K562 (cell line): ENCODE data around the gene PA2G4. TPM values are rescaled to one million over a fixed set of nuclear protein-coding genes. Genes with fewer than 3 reads are reported as not detected.
A peak's percentile ranks its signal among the peaks of the same experiment; 100 is the strongest.

Experiments used
- ATAC-seq: fragments of 200-7000 bp; cut with Tn5 transposase; 3 replicates; pipeline ENCODE4 v1.9.1; 2020; ENCODE audit warnings: moderate library complexity
- BruUV-seq: library from RNA; stranded (reverse); fragments of 400-500 nt; replicated peaks from 2 replicates; lab custom pipeline; 2021; lab: Mats Ljungman, UMichigan
- CTCF ChIA-PET: fragments of 300-600 bp; formaldehyde crosslinking; extraction: SDS; loops from one replicate; lab custom pipeline; 2021; ENCODE audit warnings: low intra/inter-chr PET ratio; lab: Yijun Ruan, JAX
- POLR2A ChIA-PET: fragments of 300-600, 350-650 bp; sonication (Branson Sonifier 250); formaldehyde crosslinking; extraction: SDS; loops from one replicate; lab custom pipeline; 2021; ENCODE audit warnings: antibody characterized with exemption, inconsistent platforms; lab: Yijun Ruan, JAX
- DNase-seq, 4 experiments: peaks; one replicate each; pipeline versions ENCODE4 v3.0.0 to v3.0.0-alpha.2; 2011 to 2018; ENCODE audit warnings: low spot score in 3 of 4, mixed read lengths in 3 of 4; ENCODE audit errors: extremely low read depth in 1 of 4
- FAIRE-seq: peaks from 2 replicates; lab custom pipeline; 2011; peaks lifted over from hg19 to GRCh38; lab: Jason Lieb, UNC
- H2AFZ ChIP-seq: 2 replicates; pipeline ENCODE4 v1.6.0; 2011; ENCODE audit warnings: low read depth, low read length, control low read depth, inconsistent platforms
- H3K27ac ChIP-seq: fragments of 200-600 bp; 3 replicates; pipeline ENCODE4 v1.8.0; 2011; ENCODE audit warnings: low read depth, mild to moderate bottlenecking, control low read depth, inconsistent platforms, low read length, moderate library complexity, mixed read lengths; ENCODE audit errors: extremely low read depth
- H3K27me3 ChIP-seq, 2 experiments: fragments of 300-600 bp in 1 of 2; 2 replicates in 1 of 2; 3 replicates in 1 of 2; pipeline versions ENCODE4 v1.6.0 to v1.8.0; 2011; ENCODE audit warnings: inconsistent platforms in 2 of 2, low read length in 2 of 2, mild to moderate bottlenecking in 1 of 2, mixed read lengths in 1 of 2, moderate library complexity in 1 of 2; ENCODE audit not compliant: control insufficient read depth in 2 of 2, insufficient read depth in 2 of 2
- H3K36me3 ChIP-seq: fragments of 300-600 bp; 3 replicates; pipeline ENCODE4 v1.8.0; 2011; ENCODE audit warnings: mild to moderate bottlenecking, low read length, inconsistent platforms; ENCODE audit not compliant: control insufficient read depth, insufficient read depth
- H3K4me1 ChIP-seq, 2 experiments: fragments of 200-600 bp in 1 of 2; replicated peaks in 1 of 2; 2 replicates in 1 of 2; 3 replicates in 1 of 2; pipeline versions ENCODE4 v1.5.1 to v1.8.0; 2011; ENCODE audit warnings: inconsistent platforms in 2 of 2, low read length in 2 of 2, mild to moderate bottlenecking in 1 of 2, mixed read lengths in 1 of 2, moderate library complexity in 1 of 2; ENCODE audit not compliant: control insufficient read depth in 2 of 2, insufficient read depth in 2 of 2
- H3K4me2 ChIP-seq: 2 replicates; pipeline ENCODE4 v1.6.1; 2011; ENCODE audit warnings: low read length, control low read depth, inconsistent platforms, mixed read lengths; ENCODE audit not compliant: insufficient read depth
- H3K4me3 ChIP-seq: fragments of 200-600 bp; sonication (generic), shearing (Covaris generic); 2 replicates; pipeline ENCODE4 v1.5.1; 2016; ENCODE audit warnings: control low read depth, inconsistent platforms
- H3K79me2 ChIP-seq: fragments of 200-600 bp; 3 replicates; pipeline ENCODE4 v1.8.0; 2011; ENCODE audit warnings: low read length, inconsistent platforms; ENCODE audit not compliant: control insufficient read depth, insufficient read depth
- H3K9ac ChIP-seq, 2 experiments: 2 replicates each; pipeline versions ENCODE4 v1.6.0 to v1.6.1; 2011; ENCODE audit warnings: low read depth in 2 of 2, low read length in 2 of 2, control low read depth in 1 of 2, inconsistent platforms in 1 of 2, mild to moderate bottlenecking in 1 of 2, mixed read lengths in 1 of 2; ENCODE audit not compliant: insufficient read depth in 1 of 2
- H3K9me1 ChIP-seq: one replicate; pipeline ENCODE4 v1.6.0; 2011; ENCODE audit warnings: inconsistent platforms, mild to moderate bottlenecking, low read length, moderate library complexity; ENCODE audit not compliant: control insufficient read depth, insufficient read depth
- H3K9me3 ChIP-seq: replicated peaks from 2 replicates; pipeline ENCODE4 v1.5.1; 2011; ENCODE audit warnings: low read depth, low read length, inconsistent platforms; ENCODE audit not compliant: control insufficient read depth, insufficient read depth
- H4K20me1 ChIP-seq: replicated peaks from 2 replicates; pipeline ENCODE4 v1.6.1; 2011; ENCODE audit warnings: low read length, inconsistent platforms, mixed read lengths; ENCODE audit not compliant: control insufficient read depth, insufficient read depth
- ELK3 ChIP-seq: fragments of 450-650 bp; formaldehyde crosslinking; IDR thresholded peaks from 2 replicates; pipeline ENCODE4 v1.4.0; 2020; ENCODE audit warnings: mild to moderate bottlenecking
- FOXP4 ChIP-seq: sonication (generic); formaldehyde crosslinking; IDR thresholded peaks from 2 replicates; pipeline ENCODE4 v1.8.0; 2022; ENCODE audit warnings: mild to moderate bottlenecking, missing genetic modification reagents, borderline replicate concordance
- JUN ChIP-seq, 2 experiments: sonication (generic) in 1 of 2; formaldehyde crosslinking in 1 of 2; IDR thresholded peaks; 2 replicates each; pipeline versions ENCODE4 v1.6.1 to v1.8.0; 2012 to 2022; ENCODE audit warnings: borderline replicate concordance in 2 of 2, mild to moderate bottlenecking in 2 of 2, improper control_type of control experiment in 1 of 2, low read depth in 1 of 2, low read length in 1 of 2, missing genetic modification reagents in 1 of 2
- NR2C2 ChIP-seq, 2 experiments: fragments of 200-800 bp in 1 of 2; sonication (Bioruptor generic) in 1 of 2; sonication (generic) in 1 of 2; formaldehyde crosslinking in 1 of 2; IDR thresholded peaks; 2 replicates each; pipeline versions ENCODE4 v1.6.1 to v1.8.0; 2016 to 2022; ENCODE audit warnings: mild to moderate bottlenecking in 1 of 2, missing compliant biosample characterization in 1 of 2, missing genetic modification characterization in 1 of 2, missing genetic modification reagents in 1 of 2
- NR2F6 ChIP-seq: fragments of 450-650 bp; formaldehyde crosslinking; IDR thresholded peaks from 2 replicates; pipeline ENCODE4 v1.4.0; 2020; ENCODE audit warnings: mild to moderate bottlenecking
- POLR2AphosphoS2 ChIP-seq: IDR thresholded peaks from 2 replicates; pipeline ENCODE4 v1.6.1; 2012; ENCODE audit warnings: low read length, improper control_type of control experiment
- RBBP5 ChIP-seq: fragments of 200-600 bp; sonication (generic); IDR thresholded peaks from 2 replicates; pipeline ENCODE4 v1.6.1; 2012; ENCODE audit warnings: borderline replicate concordance, mild to moderate bottlenecking, low read length, control low read depth, inconsistent platforms; ENCODE audit not compliant: insufficient read depth, poor library complexity, severe bottlenecking
- SIX5 ChIP-seq, 2 experiments: IDR thresholded peaks; 2 replicates each; pipeline ENCODE4 v1.6.1; 2011; ENCODE audit warnings: low read length in 2 of 2, borderline replicate concordance in 1 of 2, low read depth in 1 of 2, mild to moderate bottlenecking in 1 of 2, moderate library complexity in 1 of 2; ENCODE audit not compliant: insufficient read depth in 1 of 2
- SP1 ChIP-seq: sonication (generic); formaldehyde crosslinking; IDR thresholded peaks from 2 replicates; pipeline ENCODE4 v1.8.1; 2022; ENCODE audit warnings: mild to moderate bottlenecking, missing genetic modification reagents
- VEZF1 ChIP-seq: fragments of 200-800 bp; sonication (Bioruptor generic); IDR thresholded peaks from 2 replicates; pipeline ENCODE4 v1.6.1; 2017; ENCODE audit warnings: missing genetic modification characterization, missing compliant biosample characterization
- ZFX ChIP-seq: sonication (generic); formaldehyde crosslinking; IDR thresholded peaks from 2 replicates; pipeline ENCODE4 v1.8.0; 2022; ENCODE audit warnings: mild to moderate bottlenecking, missing genetic modification reagents, moderate library complexity
- ZNF140 ChIP-seq: fragments of 250-450 bp; sonication (Bioruptor Pico); IDR thresholded peaks from 2 replicates; pipeline ENCODE4 v1.8.0; 2021; ENCODE audit warnings: moderate library complexity, mild to moderate bottlenecking, inconsistent platforms
- ZNF75A ChIP-seq: fragments of 450-650 bp; formaldehyde crosslinking; IDR thresholded peaks from 2 replicates; pipeline ENCODE4 v1.4.0; 2020; ENCODE audit warnings: mild to moderate bottlenecking
- ZNF77 ChIP-seq: fragments of 250-450 bp; sonication (Bioruptor Pico); IDR thresholded peaks from 2 replicates; pipeline ENCODE4 v1.5.0; 2020
- WGBS: fragments of 100-300 bp; shearing (Covaris generic); methylation state at CpG from one replicate; pipeline ENCODE4 v1.1.6; 2016; ENCODE audit warnings: low coverage, mixed read lengths; ENCODE audit not compliant: insufficient coverage; ENCODE audit errors: missing lambda C conversion rate; 5-methylcytosine and 5-hydroxymethylcytosine counted together
- in situ Hi-C: fragments of 300-500 bp; cut with MboI; formaldehyde crosslinking; loops from 4 replicates; pipeline ENCODE4 v1.15.0; 2018; ENCODE audit warnings: inconsistent platforms, mixed read lengths
- intact Hi-C: fragments of 100-400 bp; cut with micrococcal nuclease; formaldehyde crosslinking; loops from 2 replicates; pipeline ENCODE4 v1.14.2; 2022
- polyA plus RNA-seq, 8 experiments: library from polyadenylated mRNA; depleted of rRNA in 4 of 8; stranded (reverse) in 5 of 8; unstranded in 3 of 8; fragments of >200 nt; fragmentation: Nextera tagmentation in 2 of 8; fragmentation: Illumina TruSeq in 1 of 8; extraction: Ambion mirVana in 2 of 8; extraction: Trizol in 1 of 8; gene quantifications; 2 replicates each; pipeline versions ENCODE4 v1.2.1 to v1.2.3, GENCODE V29; 2011 to 2014; ENCODE audit warnings: inconsistent platforms in 1 of 8, missing spikeins in 1 of 8
- total RNA-seq, 7 experiments: library from RNA; depleted of rRNA in 6 of 7; stranded (reverse); fragments of >200 nt in 6 of 7; fragmentation: Illumina TruSeq in 2 of 7; extraction: Trizol in 2 of 7; gene quantifications; 2 replicates each; pipeline versions ENCODE4 v1.2.1 to v1.2.3, GENCODE V29; 2011 to 2021; ENCODE audit warnings: low replicate concordance in 1 of 7

Gene PA2G4
- total and polyA plus RNA-seq, 9 of the 15 experiments (the other 6 are each of a cell fraction or from before 2014, with no cell fraction given) = 230 to 925 (median 638) TPM

GRCh38 chr12:56061982-56062381 is 42.4 kb upstream of the PA2G4 start:
- H4K20me1 ChIP-seq = no peaks in the 10 kb centered on the region
- H3K27ac ChIP-seq = no peak overlapping the region
- intact Hi-C loops = no loop called here
- H2AFZ ChIP-seq = no peak overlapping the region
- 33% methylated on average over 5 of the region's 5 CpGs for WGBS
- H3K4me1 ChIP-seq = no peaks in the 10 kb centered on the region; a peak in 1 of 5 replicates
- 0 out of 4 replicates have a peak overlapping the region, but pooled peaks of 1 of the 2 experiments have one; percentile 17 for H3K9ac ChIP-seq
- no peak for ATAC-seq
- DNase-seq = no peak
- in situ Hi-C loops = no loop called here
- H3K27me3 ChIP-seq = no peaks in the 10 kb centered on the region
- TF ChIP-seq VEZF1 (CRISPR knock-in tag) (no peak), SP1 (no peak), RBBP5 (no peak), NR2F6 (no peak), POLR2AphosphoS2 (no peak), ZFX (no peak), ZNF75A (CRISPR knock-in tag) (no peak), NR2C2 (CRISPR knock-in tag; IDR thresholded peaks at IDR 0.05) (no peak), NR2C2 (tag; IDR thresholded peaks at IDR 0.05) (no peak), SIX5 (IDR thresholded peaks at IDR 0.05; ENCODE audit: borderline replicate concordance in 1 of 2, insufficient read depth in 1 of 2, low read depth in 1 of 2, low read length in 2 of 2) (no peak), ZNF77 (CRISPR knock-in tag) (no peak), FOXP4 (CRISPR knock-in tag) (no peak), JUN (IDR thresholded peaks at IDR 0.05; ENCODE audit: borderline replicate concordance, low read depth, low read length) (no peak), JUN (CRISPR knock-in tag; IDR thresholded peaks at IDR 0.05; ENCODE audit: borderline replicate concordance) (no peak), ELK3 (no peak), ZNF140 (CRISPR knock-in tag) (no peak)
- TF ChIP-seq, all 486 proteins: peak for 0
- no peak for FAIRE-seq
- CTCF ChIA-PET = no interaction called here
- Histone ChIP-seq H3K4me3 (no peak overlapping the region), H3K79me2 (no peaks in the 10 kb centered on the region), H3K9me1 (no peaks in the 10 kb centered on the region), H3K9me3 (no peaks in the 10 kb centered on the region), H3K4me2 (no peak overlapping the region), H3K36me3 (no peaks in the 10 kb centered on the region)
- POLR2A ChIA-PET = interaction anchor here (0.7 to 4.2 kb wide), 3 partner anchors 12 to 23 kb away, joined by 3 to 21 read pairs (median 3); no protein-coding TSS in a partner anchor
- no TSS peak for BruUV-seq
